Measurements from ENCODE around the gene GAPT. TPM values are rescaled to one million over a fixed set of nuclear protein-coding genes. Genes with fewer than 3 reads are reported as not detected.

GAPT gene
- total and polyA plus RNA-seq, 8 donors: 0.16 to 3.2 (median 0.78) TPM; not detected in 2

DNA sequence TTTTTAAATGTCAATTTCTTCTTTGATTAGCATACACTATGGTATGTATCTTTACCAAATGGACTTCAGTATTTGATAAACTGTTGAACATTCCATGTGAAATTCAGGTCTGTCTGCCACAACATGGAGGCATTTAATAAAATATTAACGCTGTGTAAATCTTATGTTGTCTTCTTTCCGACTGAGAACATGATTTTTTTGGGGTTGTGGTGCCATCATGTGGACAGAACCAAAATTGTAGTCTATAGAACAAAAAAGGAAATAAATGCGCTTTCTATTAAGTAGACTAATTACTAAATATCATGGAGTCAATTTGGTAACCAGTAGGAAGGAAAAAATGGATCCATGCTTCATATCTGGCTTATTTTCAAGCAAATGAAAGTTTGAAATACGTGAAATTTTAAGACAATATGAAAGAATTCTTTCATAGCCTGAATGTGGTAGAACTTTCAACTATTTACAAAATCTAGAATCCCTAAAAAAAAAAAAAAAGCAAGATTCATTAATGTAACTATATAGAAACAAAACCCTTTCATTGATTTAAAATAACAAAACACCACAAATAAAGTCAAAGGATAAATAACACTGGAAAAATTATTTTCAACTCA is 28.5 kb upstream of the GAPT start:
- DNase-seq: peak in 3 of 6 donors; percentile 23 to 54 (median 43)
- no peaks in the 10 kb centered on the region for H3K9me3 ChIP-seq
- FAIRE-seq: peak; percentile 95
- no peak overlapping the region for H3K4me3 ChIP-seq
- TF ChIP-seq, protein P1, sequence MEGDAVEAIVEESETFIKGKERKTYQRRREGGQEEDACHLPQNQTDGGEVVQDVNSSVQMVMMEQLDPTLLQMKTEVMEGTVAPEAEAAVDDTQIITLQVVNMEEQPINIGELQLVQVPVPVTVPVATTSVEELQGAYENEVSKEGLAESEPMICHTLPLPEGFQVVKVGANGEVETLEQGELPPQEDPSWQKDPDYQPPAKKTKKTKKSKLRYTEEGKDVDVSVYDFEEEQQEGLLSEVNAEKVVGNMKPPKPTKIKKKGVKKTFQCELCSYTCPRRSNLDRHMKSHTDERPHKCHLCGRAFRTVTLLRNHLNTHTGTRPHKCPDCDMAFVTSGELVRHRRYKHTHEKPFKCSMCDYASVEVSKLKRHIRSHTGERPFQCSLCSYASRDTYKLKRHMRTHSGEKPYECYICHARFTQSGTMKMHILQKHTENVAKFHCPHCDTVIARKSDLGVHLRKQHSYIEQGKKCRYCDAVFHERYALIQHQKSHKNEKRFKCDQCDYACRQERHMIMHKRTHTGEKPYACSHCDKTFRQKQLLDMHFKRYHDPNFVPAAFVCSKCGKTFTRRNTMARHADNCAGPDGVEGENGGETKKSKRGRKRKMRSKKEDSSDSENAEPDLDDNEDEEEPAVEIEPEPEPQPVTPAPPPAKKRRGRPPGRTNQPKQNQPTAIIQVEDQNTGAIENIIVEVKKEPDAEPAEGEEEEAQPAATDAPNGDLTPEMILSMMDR (IDR thresholded peaks at IDR 0.05): peak in 3 of 4 donors; percentile 36 to 44 (median 41)
- 3 to 4% methylated on average over 4 of the region's 4 CpGs for WGBS, 2 donors
- H3K27ac ChIP-seq: peak overlapping the region in 1 of 4 donors; percentile 38
- peaks cover 0 to 1% (median 0%) of the 10 kb centered on the region in 3 donors for H3K36me3 ChIP-seq
- H3K4me1 ChIP-seq: peaks cover 7 to 13% (median 7%) of the 10 kb centered on the region in 3 donors
- ATAC-seq: peak in 1 of 4 donors; percentile 6
- intact Hi-C loops (cut with DNase I): loop anchor here in 2 of 3 donors (5.0 to 10.0 kb wide), 7 partner anchors 575 to 1170 kb away; no protein-coding TSS in a partner anchor
- no peaks in the 10 kb centered on the region for H3K27me3 ChIP-seq

DNA sequence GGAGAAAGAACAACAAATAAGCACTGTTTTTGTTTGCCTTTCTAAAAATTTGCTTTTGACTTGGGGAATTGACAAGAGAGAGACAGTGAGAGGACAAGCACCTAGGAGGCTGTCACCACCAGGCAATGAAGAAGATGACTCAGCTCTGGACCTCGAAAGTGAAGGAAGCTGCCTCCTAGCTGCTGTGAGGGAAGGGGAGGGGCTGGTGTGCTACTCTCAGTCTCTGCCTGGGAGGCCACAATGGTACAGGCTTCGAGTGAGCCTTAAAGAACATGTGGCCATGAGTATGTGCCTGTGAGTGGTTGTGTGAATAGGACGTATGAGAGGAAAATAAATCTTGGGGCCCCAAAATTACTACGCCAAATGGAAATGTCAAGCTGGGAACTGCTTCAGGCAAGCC is 24.3 kb upstream of the GAPT start:
- intact Hi-C loops (cut with DNase I): loop anchor here in 2 of 3 donors (10.0 kb wide), 4 partner anchors 682 to 1172 kb away; no protein-coding TSS in a partner anchor

DNA sequence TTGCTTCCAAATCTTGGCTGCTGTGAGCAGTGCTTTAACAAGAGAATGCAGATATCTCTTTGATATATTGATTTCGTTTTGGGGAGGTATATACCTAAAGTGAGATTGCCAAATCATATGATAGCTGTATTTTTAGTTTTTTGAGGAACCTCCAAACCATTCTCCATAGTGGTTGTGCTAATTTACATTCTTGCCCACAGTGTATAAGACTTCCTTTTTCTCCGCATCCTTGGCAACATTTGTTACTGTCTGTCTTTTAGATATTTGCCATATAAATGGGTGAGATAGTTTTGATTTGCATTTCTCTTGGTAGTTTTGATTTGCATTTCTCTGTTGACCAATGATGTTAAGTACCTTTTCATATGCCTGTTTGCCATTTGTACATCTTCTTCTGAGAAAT is 21.3 kb upstream of the GAPT start:
- DNase-seq (no peak), FAIRE-seq (no peak), ATAC-seq (no peak)
- Histone ChIP-seq H3K4me3 (no peak overlapping the region), H3K36me3 (no peaks in the 10 kb centered on the region), H3K4me1 (no peaks in the 10 kb centered on the region), H3K27ac (no peak overlapping the region), H3K27me3 (no peaks in the 10 kb centered on the region), H3K9me3 (no peaks in the 10 kb centered on the region)
- intact Hi-C loops (cut with DNase I): loop anchor here in 2 of 3 donors (10.0 kb wide), 4 partner anchors 685 to 1175 kb away; no protein-coding TSS in a partner anchor
- TF ChIP-seq, protein P1 (IDR thresholded peaks at IDR 0.05): no peak
- 70 to 71% methylated on average over 2 of the region's 2 CpGs for WGBS, 2 donors

More for the DNA sequence above, 24.3 kb upstream of the GAPT start:
- no peaks in the 10 kb centered on the region for H3K9me3 ChIP-seq
- H3K27me3 ChIP-seq: no peaks in the 10 kb centered on the region
- WGBS, 2 donors: 45 to 52% methylated on average over 4 of the region's 4 CpGs
- no peaks in the 10 kb centered on the region for H3K36me3 ChIP-seq
- FAIRE-seq (no peak), DNase-seq (no peak), ATAC-seq (peak in 3 of 4 donors; percentile 20 to 58 (median 46))
- peaks cover 2 to 7% (median 6%) of the 10 kb centered on the region in 3 donors for H3K4me1 ChIP-seq
- TF ChIP-seq, protein P1 (IDR thresholded peaks at IDR 0.05): no peak
- H3K4me3 ChIP-seq: no peak overlapping the region
- H3K27ac ChIP-seq: no peak overlapping the region

DNA sequence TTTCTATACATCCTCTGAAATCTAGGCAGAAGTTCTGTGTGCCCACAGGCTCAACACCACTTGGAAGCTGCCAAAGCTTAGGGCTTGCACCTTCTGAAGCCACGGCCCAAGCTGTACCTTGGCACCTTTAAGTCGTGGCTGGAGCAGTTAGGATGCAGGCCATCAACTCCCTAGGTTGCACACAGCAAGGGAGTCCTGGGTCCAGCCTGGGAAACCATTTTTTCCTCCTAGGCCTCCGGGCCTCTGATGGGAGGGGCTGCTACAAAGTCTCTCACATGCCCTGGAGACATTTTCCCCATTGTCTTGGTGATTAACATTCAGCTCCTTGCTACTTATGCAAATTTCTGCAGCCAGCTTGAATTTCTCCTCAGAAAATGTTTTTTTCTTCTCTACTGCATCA is 15.8 kb upstream of the GAPT start:
- Histone ChIP-seq H3K4me1 (no peaks in the 10 kb centered on the region), H3K27ac (no peak overlapping the region), H3K27me3 (no peaks in the 10 kb centered on the region), H3K36me3 (no peaks in the 10 kb centered on the region), H3K4me3 (no peak overlapping the region), H3K9me3 (no peaks in the 10 kb centered on the region)
- no peak for DNase-seq
- 68 to 82% methylated on average over 3 of the region's 3 CpGs for WGBS, 2 donors
- TF ChIP-seq, protein P1 (IDR thresholded peaks at IDR 0.05): no peak
- intact Hi-C loops (cut with DNase I): no loop called here
- ATAC-seq: no peak
- no peak for FAIRE-seq

Data from pancreas (tissue), 10 donors.